HG03354 (cell line): Measurements from ENCODE around the gene MTMR2.
"Not testable (repeated sequence)": the region's sequence is repeated elsewhere in the genome, so short reads cannot be mapped to it uniquely, and the experiment has no call there.

ENCODE experiments used
- ATAC-seq: cut with Tn5 transposase; IDR thresholded peaks from one replicate; pipeline ENCODE4 v1.9.1; 2021; ENCODE audit warnings: mild to moderate bottlenecking; ENCODE audit not compliant: unreplicated experiment, poor library complexity, severe bottlenecking

The MTMR2 gene

GRCh38 chr11:95891423-95892170 is 32.3 kb downstream of the MTMR2 start:
- ATAC-seq = peak; percentile 93

GRCh38 chr11:95888852-95889251 is 35.1 kb downstream of the MTMR2 start:
- no peak for ATAC-seq

DNA sequence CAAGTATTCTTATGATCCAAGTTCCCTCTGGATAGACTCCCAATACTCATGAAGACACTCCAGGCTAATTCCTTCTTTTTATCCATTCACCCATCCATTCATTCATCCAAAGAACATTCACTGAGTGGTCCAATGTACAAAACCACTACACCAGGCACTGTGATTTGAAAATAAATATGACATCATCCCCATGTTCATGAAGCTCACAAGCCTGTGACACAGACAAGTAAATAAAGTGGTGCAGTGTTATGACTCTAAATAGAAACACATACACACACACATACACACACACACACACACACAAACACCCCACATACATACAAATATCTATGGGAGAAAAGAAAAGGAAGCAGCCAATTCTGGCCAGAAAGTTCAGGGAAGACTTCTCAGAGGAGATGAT is 35.5 kb downstream of the MTMR2 start:
- no peak for ATAC-seq

DNA sequence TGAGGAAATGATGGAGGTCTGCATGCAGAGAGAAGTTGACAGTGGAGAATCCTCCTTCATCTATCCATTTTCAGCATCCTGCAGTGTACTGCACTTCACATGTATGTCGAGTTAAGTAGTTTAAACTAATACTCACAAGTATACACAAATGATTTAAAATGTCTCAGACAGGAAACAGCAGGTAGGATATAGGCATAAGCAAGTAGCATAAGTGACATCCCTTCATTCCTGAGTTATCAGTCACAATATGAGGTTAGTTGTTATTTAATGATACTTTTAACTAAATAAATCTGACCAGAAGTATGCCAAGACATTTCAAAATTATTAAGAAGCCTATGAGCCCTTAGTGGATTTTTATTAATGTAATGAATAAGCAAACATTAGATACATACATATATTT is 37.4 kb downstream of the MTMR2 start:
- ATAC-seq = no peak

GRCh38 chr11:95884802-95885201 is 39.1 kb downstream of the MTMR2 start:
- ATAC-seq = no peak

- no peak for ATAC-seq
Measured at GRCh38 chr11:95884376-95884775, 39.5 kb downstream of the MTMR2 start.

- ATAC-seq = no peak
Measured at GRCh38 chr11:95883381-95883780, 40.5 kb downstream of the MTMR2 start.

GRCh38 chr11:95877291-95877690 is 46.6 kb downstream of the MTMR2 start:
- ATAC-seq = no peak

DNA sequence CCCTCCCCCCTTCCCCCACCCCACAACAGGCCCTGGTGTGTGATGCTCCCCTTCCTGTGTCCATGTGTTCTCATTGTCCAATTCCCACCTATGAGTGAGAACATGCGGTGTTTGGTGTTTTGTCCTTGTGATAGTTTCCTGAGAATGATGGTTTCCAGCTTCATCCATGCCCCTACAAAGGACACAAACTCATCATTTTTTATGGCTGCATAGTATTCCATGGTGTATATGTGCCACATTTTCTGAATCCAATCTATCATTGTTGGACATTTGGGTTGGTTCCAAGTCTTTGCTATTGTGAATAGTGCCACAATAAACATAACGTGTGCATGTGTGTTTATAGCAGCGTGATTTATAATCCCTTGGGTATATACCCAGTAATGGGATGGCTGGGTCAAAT is 53.0 kb downstream of the MTMR2 start:
- not testable (repeated sequence) for ATAC-seq

DNA sequence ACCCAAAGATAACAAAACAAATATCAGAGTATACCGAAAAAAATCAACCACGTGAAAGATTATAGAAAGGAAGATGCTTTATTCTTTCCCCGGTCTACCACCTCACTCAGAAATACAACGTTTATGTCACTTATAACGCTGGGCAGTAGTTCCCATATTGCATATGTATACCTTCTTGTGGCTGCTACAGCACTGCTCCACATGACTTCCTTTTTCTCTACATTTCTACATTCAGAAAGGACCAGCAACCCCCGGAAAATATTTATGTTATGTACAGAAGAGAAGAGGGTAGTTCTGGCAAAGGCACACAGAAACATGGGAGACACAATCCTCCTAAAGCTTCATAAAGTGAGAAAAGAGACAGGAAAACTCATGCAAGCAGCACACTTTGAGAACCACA is 56.8 kb downstream of the MTMR2 start:
- ATAC-seq = no peak

- no peak for ATAC-seq
Measured at GRCh38 chr11:95863486-95864140, 60.3 kb downstream of the MTMR2 start.

DNA sequence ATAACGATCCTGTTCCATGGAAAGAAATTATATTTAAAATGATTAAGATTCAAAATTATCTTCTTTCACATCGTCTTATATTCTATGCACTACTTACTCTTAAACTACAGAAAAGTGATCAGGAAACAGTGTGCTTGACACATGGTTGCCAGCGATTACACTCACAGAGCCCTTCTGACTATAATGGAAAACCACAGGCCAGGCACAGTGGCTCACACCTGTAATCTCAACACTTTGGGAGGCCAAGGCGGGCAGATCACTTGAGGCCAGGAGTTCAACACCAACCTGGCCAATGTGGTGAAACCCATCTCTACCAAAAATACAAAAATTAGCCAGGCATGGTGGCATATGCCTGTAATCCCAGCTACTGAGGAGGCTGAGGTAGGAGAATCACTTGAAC is 63.9 kb downstream of the MTMR2 start:
- not testable (repeated sequence) for ATAC-seq

DNA sequence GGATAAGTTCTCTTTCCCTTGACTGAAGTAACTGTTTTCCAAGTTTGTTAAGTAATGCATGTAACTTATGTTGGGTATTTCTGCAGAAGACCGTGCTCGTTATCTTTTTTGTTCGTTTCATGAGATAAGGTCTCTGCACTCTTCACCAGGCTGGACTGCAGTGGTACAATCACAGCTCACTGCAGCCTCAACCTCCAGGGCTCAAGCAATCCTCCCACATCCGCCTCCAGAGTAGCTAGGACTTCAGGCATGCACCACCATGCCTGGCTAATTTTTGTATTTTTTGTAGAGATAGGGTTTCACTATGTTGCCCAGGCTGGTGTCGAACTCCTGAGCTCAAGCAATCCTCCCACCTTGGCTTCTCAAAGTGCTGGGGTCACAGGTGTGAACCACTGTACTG is 69.5 kb downstream of the MTMR2 start:
- not testable (repeated sequence) for ATAC-seq

- no peak for ATAC-seq
Measured at GRCh38 chr11:95853862-95854261, 70.0 kb downstream of the MTMR2 start.

DNA sequence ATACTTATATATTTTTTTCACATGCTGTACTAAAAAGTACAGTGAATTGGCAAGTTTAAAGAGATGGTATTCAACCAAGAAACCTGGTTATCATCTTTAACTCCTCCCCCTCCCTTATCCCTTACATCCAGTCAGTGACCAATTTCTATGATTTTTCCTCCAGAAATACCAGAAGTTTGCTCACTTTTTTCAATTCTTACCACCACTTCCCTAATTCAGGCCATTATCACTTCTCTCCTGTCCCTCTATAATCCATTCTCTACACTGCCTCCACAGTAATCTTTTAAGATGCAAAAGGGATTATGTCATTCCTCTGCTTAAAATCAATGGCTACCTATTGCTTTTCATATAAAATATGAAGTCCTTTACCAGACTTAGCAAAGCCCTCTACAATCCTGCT is 70.8 kb downstream of the MTMR2 start:
- no peak for ATAC-seq

- no peak for ATAC-seq
Measured at GRCh38 chr11:95850137-95850536, 73.8 kb downstream of the MTMR2 start.

- ATAC-seq = peak; percentile 67
Measured at GRCh38 chr11:95849087-95849825, 74.7 kb downstream of the MTMR2 start.

DNA sequence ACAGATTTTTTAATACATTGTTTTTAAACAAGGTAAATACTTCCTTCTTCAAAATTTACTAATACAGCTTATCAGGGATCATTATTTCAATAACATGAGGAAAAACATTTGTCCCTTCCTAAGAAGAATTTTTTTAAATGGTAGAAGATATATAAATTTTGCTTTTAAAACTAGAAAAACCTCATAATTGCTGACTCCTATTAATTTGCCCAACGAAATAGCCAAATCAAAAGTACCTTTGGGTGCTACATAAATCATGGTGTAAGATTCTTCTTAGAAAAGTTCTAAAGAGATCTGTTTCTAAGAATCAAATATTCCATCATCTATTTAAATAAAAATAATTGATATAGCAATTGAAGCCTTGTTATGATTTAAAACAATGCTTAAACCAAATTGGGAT is 78.7 kb downstream of the MTMR2 start:
- no peak for ATAC-seq

DNA sequence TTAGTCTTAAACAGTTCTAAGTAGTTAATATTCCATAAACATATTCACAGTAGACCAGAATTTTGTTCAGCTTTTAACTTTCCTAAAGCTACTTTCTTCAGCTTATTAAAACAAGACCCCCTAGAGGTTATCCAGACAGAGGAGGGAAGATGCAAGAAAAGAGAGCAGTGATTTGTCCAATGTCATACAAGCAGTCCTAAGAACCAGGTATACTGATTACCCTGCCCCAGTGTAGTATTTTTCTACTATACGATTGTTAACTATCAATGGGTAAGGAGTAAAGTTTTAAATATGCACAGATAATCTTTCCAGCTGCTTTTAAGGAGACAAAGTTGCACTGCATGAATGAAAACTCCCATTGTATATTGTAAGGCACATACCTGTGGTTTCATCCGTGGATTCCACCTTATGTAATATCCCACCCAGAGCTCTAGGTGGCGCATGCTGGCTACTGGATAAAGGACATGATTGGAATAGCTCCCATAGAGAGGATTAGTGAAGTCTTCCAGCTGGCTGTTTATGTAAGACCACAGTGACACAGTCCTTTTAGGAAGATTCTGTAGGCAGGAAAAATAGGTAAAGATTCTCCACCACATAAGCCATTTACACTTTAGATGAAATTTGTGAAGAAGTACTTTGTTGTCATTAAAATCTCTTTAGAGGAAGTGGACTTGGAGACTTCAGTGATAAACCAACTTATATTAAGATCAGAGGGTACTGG is 88.0 kb downstream of the MTMR2 start:
- peak; percentile 91 for ATAC-seq

DNA sequence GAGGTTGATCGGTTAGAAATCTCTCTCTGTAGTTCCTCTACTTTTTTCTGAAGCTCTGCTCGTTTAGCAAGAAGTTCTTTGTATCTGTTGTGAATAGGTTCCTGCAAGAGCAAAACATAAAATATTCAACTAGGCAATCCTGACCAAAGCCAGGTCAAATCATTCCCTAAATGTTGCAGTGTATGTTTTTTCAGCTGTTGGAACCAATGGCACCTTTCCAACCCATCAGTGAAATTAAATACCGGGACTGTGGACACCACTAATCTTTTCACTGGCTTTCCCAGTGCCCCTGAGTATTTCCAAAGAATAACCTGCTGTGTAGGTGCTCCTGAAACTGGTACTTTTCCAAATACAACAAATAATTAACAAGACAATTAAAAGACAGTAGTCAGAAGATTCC is 88.6 kb downstream of the MTMR2 start:
- ATAC-seq = no peak
